DMS 273 treated with DMSO at 0.1 percent for 48 hours (cell line): Measurements from ENCODE around the gene IMPACT.

Source experiments
- DNase-seq: peaks from one replicate; lab custom pipeline; 2025; lab: John Stamatoyannopoulos, UW

IMPACT gene

GRCh38 chr18:24421831-24422230 lies 4.6 kb upstream of the IMPACT start:
- no peak for DNase-seq

- no peak for DNase-seq
Measured at GRCh38 chr18:24426073-24426397, 435 bp upstream of the IMPACT start.

- DNase-seq: no peak
Measured at GRCh38 chr18:24427484-24427883, 1.0 kb downstream of the IMPACT start.

GRCh38 chr18:24428709-24429108 lies 2.2 kb downstream of the IMPACT start:
- DNase-seq: no peak

GRCh38 chr18:24429188-24429587 lies 2.7 kb downstream of the IMPACT start:
- no peak for DNase-seq

- DNase-seq: no peak
Measured at GRCh38 chr18:24432618-24433017, 6.1 kb downstream of the IMPACT start.

- DNase-seq: no peak
Measured at GRCh38 chr18:24436939-24437338, 10.5 kb downstream of the IMPACT start.

GRCh38 chr18:24443870-24444269 lies 17.4 kb downstream of the IMPACT start:
- DNase-seq: no peak

- DNase-seq: no peak
Measured at GRCh38 chr18:24446453-24446852, 20.0 kb downstream of the IMPACT start.

- DNase-seq: peak; percentile 18
Measured at GRCh38 chr18:24446953-24447538, 20.6 kb downstream of the IMPACT start.

- no peak for DNase-seq
Measured at GRCh38 chr18:24447961-24448360, 21.5 kb downstream of the IMPACT start.

- no peak for DNase-seq
Measured at GRCh38 chr18:24456549-24456948, 30.1 kb downstream of the IMPACT start.

GRCh38 chr18:24459772-24460171 lies 33.3 kb downstream of the IMPACT start:
- DNase-seq: no peak

GRCh38 chr18:24460388-24460787 lies 33.9 kb downstream of the IMPACT start, which contains the start of gene HRH4:
TSS of gene HRH4 (plus strand) at chr18:24460637. CDS start at chr18:24460729, 92 bp downstream.
- DNase-seq: no peak

GRCh38 chr18:24461996-24462395 lies 35.5 kb downstream of the IMPACT start:
- no peak for DNase-seq

GRCh38 chr18:24462838-24463775 lies 36.6 kb downstream of the IMPACT start:
- DNase-seq: no peak

GRCh38 chr18:24465486-24465885 lies 39.0 kb downstream of the IMPACT start:
- DNase-seq: no peak

- DNase-seq: no peak
Measured at GRCh38 chr18:24466771-24467170, 40.3 kb downstream of the IMPACT start.

- DNase-seq: no peak
Measured at GRCh38 chr18:24470022-24470618, 43.6 kb downstream of the IMPACT start.

- no peak for DNase-seq
Measured at GRCh38 chr18:24470805-24471204, 44.3 kb downstream of the IMPACT start.

GRCh38 chr18:24472591-24472990 lies 46.1 kb downstream of the IMPACT start:
- no peak for DNase-seq

GRCh38 chr18:24474406-24474805 lies 47.9 kb downstream of the IMPACT start:
- no peak for DNase-seq
